Measurements from ENCODE around the gene SH3PXD2B. TPM values are rescaled to one million over a fixed set of nuclear protein-coding genes. Genes with fewer than 3 reads are reported as not detected.

Gene SH3PXD2B
- total RNA-seq, 4 donors from 2014 or later, result 13.5 to 43.5 (median 28.1) TPM

- WGBS, 2 donors, result 79 to 81% methylated on average over 7 of the region's 7 CpGs
- peak in 1 of 2 donors; percentile 92 for DNase-seq (ENCODE audit: low spot score in 2 of 2)
- H3K4me3 ChIP-seq (ENCODE audit: low read depth, poor library complexity, severe bottlenecking), result no peak overlapping the region
- intact Hi-C loops (cut with DNase I; ENCODE audit: low total_unique reads), result no loop called here
- TF ChIP-seq POLR2A (IDR thresholded peaks at IDR 0.05), result no peak
- peak in 1 of 3 donors; percentile 48 for TF ChIP-seq CTCF (IDR thresholded peaks at IDR 0.05)
Measured at GRCh38 chr5:172450861-172451695, 3.2 kb downstream of the SH3PXD2B start.

DNA sequence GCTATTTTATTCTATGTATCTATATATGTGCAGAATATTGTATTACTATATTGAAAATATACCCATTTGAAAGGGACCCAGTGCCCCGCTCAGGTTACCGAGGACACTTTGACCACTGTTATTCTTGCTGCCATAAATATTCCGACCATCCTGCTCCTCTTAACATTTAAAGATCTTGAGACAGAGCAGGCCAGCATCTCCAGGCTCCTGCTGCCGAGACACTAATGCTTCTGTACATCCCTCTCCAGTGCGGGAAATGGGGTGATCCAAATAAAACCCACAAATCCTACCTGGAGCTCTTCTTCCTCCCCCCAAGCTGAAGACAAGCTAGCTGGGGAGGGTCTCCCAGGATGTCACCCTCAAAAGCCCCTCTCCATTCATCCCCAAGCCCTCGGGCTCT lies 3.9 kb downstream of the SH3PXD2B start:
- WGBS, 2 donors, result 74 to 76% methylated on average over 6 of the region's 6 CpGs
- DNase-seq (ENCODE audit: low spot score in 2 of 2), result peak in 1 of 2 donors; percentile 68
- no peak for TF ChIP-seq CTCF (IDR thresholded peaks at IDR 0.05)
- no peak for TF ChIP-seq POLR2A (IDR thresholded peaks at IDR 0.05)
- intact Hi-C loops (cut with DNase I; ENCODE audit: low total_unique reads), result no loop called here
- H3K4me3 ChIP-seq (ENCODE audit: low read depth, poor library complexity, severe bottlenecking), result no peak overlapping the region

GRCh38 chr5:172448999-172449398 lies 5.3 kb downstream of the SH3PXD2B start:
- peak in 1 of 2 donors; percentile 80 for DNase-seq (ENCODE audit: low spot score in 2 of 2)
- WGBS, 2 donors, result 68 to 82% methylated on average over 5 of the region's 5 CpGs
- TF ChIP-seq CTCF (IDR thresholded peaks at IDR 0.05), result no peak
- no peak for TF ChIP-seq POLR2A (IDR thresholded peaks at IDR 0.05)
- no peak overlapping the region for H3K4me3 ChIP-seq (ENCODE audit: low read depth, poor library complexity, severe bottlenecking)
- intact Hi-C loops (cut with DNase I; ENCODE audit: low total_unique reads), result no loop called here

- TF ChIP-seq CTCF (IDR thresholded peaks at IDR 0.05), result no peak
- TF ChIP-seq POLR2A (IDR thresholded peaks at IDR 0.05), result no peak
- DNase-seq (ENCODE audit: low spot score in 2 of 2), result peak in 1 of 2 donors; percentile 57
- intact Hi-C loops (cut with DNase I; ENCODE audit: low total_unique reads), result no loop called here
- no peak overlapping the region for H3K4me3 ChIP-seq (ENCODE audit: low read depth, poor library complexity, severe bottlenecking)
- 85 to 86% methylated on average over 8 of the region's 8 CpGs for WGBS, 2 donors
Measured at GRCh38 chr5:172447646-172448365, 6.5 kb downstream of the SH3PXD2B start.

DNA sequence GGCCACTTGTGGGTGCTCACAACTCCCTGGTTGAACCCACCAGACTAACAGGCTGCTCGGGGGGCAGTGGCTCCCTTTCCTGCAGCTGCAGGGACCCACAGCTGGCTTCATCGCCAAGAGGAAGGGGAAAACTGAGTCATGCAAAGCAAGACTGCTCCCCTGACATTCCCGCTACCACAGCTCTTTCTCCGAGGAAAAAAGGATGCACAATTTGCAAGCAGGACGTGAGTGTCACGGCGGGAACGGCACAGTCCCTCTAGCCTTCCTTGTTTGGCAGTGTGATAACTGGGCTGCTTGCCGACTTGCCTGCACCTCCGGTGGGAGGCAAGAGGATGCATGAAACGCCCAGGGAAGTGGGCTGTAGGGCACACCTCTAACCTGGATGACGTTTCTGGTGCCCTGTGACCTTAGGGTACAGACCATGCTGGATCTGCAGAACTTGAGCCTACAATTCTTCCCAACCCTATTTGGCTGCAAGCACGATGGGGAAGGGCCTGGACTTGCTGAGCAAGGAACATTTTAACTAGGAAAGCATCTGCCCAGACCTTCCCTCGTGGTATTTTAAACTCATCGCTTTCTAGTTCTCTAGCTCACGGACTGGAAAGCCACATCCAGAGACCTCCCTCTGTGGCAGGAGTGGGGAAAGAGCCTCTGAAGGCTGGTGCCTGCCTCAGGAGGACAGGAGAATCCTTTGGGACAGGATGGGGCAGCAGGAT lies 7.8 kb downstream of the SH3PXD2B start:
- 11 to 25% methylated on average over 16 of the region's 16 CpGs for WGBS, 2 donors
- H3K4me3 ChIP-seq (ENCODE audit: low read depth, poor library complexity, severe bottlenecking), result no peak overlapping the region
- intact Hi-C loops (cut with DNase I; ENCODE audit: low total_unique reads), result no loop called here
- TF ChIP-seq POLR2A (IDR thresholded peaks at IDR 0.05), result no peak
- no peak for TF ChIP-seq CTCF (IDR thresholded peaks at IDR 0.05)
- DNase-seq (ENCODE audit: low spot score in 2 of 2), result no peak

All from lower leg skin (tissue), 4 donors.